Hematopoietic multipotent progenitor cell treated with erythropoietin and hydrocortisone succinate and interleukin-3 and kit ligand, for 8 days (in vitro differentiated cells): Measurements from ENCODE around the gene SPARCL1.

ENCODE experiments used
- DNase-seq: peaks from one replicate; pipeline ENCODE4 v3.0.0-alpha.2; 2015

Gene SPARCL1

DNA sequence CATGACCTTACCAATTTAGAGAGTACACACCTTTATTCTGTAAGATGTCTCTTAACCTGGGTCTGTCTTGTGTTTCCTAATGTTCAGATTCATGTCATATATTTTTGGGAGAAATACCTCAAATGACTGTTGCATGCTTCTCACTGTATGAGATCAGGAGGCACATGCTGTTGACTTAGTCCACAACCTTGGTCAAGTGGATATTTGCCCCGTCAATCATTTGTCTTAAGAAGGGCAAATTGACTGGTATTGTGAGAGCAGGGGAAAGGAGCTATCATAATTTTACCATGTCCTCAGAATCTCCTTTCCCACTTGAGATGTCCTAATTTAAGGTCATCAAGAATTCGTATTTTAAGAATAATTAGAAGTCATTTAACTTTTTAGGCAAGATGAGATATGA lies 95.8 kb downstream of the SPARCL1 start:
- no peak for DNase-seq

DNA sequence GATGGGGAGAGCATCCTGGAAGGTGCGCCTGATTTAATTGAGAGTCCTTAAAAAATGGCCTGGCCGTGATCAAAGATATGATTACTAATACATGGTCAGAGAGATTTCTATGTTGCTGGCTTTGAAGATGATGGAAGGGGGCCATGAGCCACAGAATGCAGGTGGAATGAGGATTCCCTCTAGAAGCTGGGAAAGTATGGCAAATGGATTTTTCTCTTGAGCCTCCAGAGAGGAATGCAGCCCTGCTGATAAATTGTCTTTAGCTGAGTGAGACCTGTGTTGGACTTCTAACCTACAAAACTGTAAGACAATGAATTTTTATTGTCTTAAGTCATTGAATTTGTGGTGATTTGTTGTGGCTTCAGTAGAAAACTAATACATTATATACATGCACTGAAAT lies 99.1 kb downstream of the SPARCL1 start:
- no peak for DNase-seq

DNA sequence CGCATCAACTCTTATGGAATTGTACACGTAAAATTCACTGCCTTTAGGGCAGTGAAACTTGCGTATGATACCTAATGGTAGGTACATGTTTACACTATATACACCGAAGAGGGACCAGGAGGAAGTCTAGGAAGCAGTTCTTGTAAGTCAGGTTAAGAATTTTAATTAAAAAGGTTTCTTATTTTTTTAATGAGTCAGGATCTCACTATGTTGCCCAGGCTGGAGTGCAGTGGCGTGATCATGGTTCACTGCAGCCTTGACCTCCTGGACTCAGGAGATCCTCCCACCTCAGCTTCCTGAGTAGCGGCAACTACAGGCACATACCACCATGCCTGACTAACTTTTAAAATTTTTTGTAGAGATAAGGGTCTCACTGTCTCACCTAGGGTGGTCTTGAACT lies 100.2 kb downstream of the SPARCL1 start:
- no peak for DNase-seq

DNA sequence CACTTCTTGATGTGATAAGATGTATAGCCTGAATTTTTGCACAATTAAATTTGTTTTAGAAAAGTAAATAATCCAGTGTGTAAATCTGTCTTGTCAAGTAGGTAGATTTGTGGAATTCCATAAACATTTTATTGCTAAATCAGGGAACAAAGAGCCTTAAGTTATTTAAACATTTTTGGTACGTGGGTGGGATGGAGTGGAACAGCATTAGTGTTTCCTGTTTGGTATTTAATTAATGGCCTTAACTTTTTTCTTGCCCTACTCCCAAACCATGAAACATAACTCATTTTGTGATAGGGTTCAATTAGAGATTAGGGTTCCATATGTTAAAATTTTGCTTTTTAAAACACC lies 101.7 kb downstream of the SPARCL1 start:
- no peak for DNase-seq

DNA sequence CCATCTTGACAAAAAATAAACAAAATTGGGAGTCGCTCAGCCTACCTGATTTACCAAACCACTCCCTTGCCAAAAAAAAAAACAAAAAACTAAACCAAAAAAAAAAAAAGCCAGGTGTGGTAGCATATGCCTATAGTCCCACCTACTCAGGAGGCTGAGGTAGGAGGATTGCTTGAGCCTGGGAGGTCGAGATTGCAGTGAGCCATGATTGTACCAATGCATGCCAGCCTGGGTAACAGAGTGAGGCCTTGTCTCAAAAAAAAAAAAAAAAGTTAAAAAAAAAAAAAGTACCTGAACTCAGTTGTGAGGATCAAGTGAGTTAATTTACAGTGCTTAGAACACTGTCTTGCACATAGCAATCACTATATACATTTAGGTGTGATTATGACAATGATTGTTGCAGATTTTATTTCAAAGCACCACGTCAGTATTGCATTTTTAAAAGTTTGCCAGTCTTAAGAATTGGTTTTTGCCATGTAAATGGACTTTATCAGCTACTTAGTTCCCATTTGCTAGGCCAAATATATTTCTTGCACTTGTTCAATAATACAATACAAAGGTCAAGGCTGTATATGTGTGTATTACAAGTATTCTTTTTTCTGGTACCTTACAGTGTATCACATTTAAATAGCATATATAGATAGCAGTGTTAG lies 102.2 kb downstream of the SPARCL1 start:
- DNase-seq, result no peak

DNA sequence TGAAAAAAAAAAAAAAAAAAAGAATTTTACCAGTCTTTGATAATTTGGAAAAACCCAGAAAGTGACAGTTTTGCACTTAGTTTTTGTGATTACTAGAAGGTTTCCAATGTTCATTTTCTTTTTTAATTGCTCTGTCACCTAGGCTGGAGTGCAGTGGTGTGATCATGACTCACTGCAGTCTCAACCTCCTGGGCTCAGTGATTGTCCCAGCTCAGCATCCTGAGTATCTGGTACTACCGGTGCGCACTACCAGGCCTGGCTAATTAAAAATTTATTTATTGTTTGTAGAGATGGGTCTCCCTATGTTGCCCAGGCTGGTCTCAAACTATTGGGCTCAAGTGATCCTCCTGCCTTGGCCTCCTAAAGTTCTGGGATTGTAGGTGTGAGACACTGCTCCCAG lies 103.5 kb downstream of the SPARCL1 start:
- DNase-seq, result no peak

DNA sequence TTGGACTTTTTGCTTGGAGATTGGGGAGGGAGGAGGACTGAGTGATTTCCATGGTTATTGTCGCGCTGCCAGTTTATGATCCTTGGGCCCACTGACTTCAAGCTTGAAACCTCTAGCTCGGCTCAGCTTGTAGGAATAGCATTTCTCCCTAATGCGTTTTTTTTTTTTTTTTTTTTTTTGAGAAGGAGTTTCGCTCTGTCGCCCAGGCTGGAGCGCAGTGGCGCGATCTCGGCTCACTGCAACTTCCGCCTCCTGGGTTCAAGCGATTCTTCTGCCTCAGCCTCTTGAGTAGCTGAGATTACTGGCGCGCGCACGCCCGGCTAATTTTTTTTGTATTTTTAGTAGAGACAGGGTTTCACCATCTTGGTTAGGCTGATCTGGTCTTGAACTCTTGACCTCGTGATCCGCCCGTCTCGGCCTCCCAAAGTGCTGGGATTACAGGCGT lies 105.1 kb downstream of the SPARCL1 start:
- peak; percentile 29 for DNase-seq
